ENCODE results near the gene SPRR2B.
"Not testable (repeated sequence)": the region's sequence is repeated elsewhere in the genome, so short reads cannot be mapped to it uniquely, and the experiment has no call there.

The SPRR2B gene

GRCh38 chr1:153032677-153033308 lies 38.6 kb downstream of the SPRR2B start:
- ATAC-seq = no peak

- no peak for ATAC-seq
Observed at GRCh38 chr1:153032073-153032472, 39.3 kb downstream of the SPRR2B start.

- ATAC-seq = no peak
Observed at GRCh38 chr1:153030895-153031294, 40.5 kb downstream of the SPRR2B start, which contains the start of gene SPRR1B. Gene SPRR1B, plus strand, starts transcription at chr1:153031203. Its CDS starts 1,143 bp downstream, at chr1:153032346.

GRCh38 chr1:153028766-153029165 lies 42.6 kb downstream of the SPRR2B start:
- ATAC-seq = no peak

GRCh38 chr1:153025797-153026196 lies 45.6 kb downstream of the SPRR2B start:
- no peak for ATAC-seq

GRCh38 chr1:153024413-153024812 lies 47.0 kb downstream of the SPRR2B start:
- ATAC-seq = no peak

GRCh38 chr1:153023109-153023508 lies 48.3 kb downstream of the SPRR2B start:
- no peak for ATAC-seq

- not testable (repeated sequence) for ATAC-seq
Observed at GRCh38 chr1:153022340-153022739, 49.1 kb downstream of the SPRR2B start.

- ATAC-seq = not testable (repeated sequence)
Observed at GRCh38 chr1:153021829-153022228, 49.6 kb downstream of the SPRR2B start.
